OCI-LY1 (cell line): ENCODE measurements around the gene GALNTL6.

Experiments used
- EZH2 ChIP-seq: fragments of 200-600 bp; sonication (generic), shearing (Covaris generic); IDR thresholded peaks from 2 replicates; pipeline ENCODE4 v1.8.0; 2017; ENCODE audit warnings: borderline replicate concordance, mixed run types, mild to moderate bottlenecking, antibody characterized with exemption, low read length, moderate library complexity, mixed read lengths
- TF ChIP-seq, protein P1 (sequence below): fragments of 200-600 bp; sonication (generic), shearing (Covaris generic); IDR thresholded peaks from 2 replicates; pipeline ENCODE4 v1.5.1; 2017; ENCODE audit warnings: mild to moderate bottlenecking, antibody characterized with exemption, low read length, moderate library complexity, mixed read lengths

DNA sequence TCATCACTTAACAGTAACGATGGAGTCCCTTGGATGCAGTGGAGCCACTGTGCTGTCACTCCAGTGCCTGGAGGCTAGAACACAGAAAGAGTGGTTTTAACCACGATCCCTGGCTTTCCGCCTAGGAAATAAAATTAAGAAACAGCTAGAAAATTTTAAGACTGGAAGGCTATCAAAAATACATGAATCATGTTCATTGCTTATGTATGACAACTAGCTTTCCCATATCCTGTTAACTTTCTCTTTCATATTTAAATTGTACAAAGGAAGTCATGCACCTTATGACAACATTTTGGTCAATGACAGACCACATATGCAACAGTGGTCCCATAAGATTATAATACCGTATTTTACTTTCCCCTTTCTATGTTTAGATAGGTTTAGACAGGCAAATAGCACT lies 115.1 kb downstream of the GALNTL6 start:
- TF ChIP-seq, protein P1, sequence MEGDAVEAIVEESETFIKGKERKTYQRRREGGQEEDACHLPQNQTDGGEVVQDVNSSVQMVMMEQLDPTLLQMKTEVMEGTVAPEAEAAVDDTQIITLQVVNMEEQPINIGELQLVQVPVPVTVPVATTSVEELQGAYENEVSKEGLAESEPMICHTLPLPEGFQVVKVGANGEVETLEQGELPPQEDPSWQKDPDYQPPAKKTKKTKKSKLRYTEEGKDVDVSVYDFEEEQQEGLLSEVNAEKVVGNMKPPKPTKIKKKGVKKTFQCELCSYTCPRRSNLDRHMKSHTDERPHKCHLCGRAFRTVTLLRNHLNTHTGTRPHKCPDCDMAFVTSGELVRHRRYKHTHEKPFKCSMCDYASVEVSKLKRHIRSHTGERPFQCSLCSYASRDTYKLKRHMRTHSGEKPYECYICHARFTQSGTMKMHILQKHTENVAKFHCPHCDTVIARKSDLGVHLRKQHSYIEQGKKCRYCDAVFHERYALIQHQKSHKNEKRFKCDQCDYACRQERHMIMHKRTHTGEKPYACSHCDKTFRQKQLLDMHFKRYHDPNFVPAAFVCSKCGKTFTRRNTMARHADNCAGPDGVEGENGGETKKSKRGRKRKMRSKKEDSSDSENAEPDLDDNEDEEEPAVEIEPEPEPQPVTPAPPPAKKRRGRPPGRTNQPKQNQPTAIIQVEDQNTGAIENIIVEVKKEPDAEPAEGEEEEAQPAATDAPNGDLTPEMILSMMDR: no peak
- TF ChIP-seq EZH2: no peak
